CD4-positive, alpha-beta T cell treated with Interleukin-2 at 100 ng/mL for 4 hours (primary cell): ENCODE measurements around the gene CARD14.
A peak's percentile ranks its signal among the peaks of the same experiment; 100 is the strongest.

ENCODE experiments used
- DNase-seq: peaks from one replicate; pipeline ENCODE4 v3.0.0-alpha.2; 2020; ENCODE audit warnings: low spot score

CARD14 gene

DNA sequence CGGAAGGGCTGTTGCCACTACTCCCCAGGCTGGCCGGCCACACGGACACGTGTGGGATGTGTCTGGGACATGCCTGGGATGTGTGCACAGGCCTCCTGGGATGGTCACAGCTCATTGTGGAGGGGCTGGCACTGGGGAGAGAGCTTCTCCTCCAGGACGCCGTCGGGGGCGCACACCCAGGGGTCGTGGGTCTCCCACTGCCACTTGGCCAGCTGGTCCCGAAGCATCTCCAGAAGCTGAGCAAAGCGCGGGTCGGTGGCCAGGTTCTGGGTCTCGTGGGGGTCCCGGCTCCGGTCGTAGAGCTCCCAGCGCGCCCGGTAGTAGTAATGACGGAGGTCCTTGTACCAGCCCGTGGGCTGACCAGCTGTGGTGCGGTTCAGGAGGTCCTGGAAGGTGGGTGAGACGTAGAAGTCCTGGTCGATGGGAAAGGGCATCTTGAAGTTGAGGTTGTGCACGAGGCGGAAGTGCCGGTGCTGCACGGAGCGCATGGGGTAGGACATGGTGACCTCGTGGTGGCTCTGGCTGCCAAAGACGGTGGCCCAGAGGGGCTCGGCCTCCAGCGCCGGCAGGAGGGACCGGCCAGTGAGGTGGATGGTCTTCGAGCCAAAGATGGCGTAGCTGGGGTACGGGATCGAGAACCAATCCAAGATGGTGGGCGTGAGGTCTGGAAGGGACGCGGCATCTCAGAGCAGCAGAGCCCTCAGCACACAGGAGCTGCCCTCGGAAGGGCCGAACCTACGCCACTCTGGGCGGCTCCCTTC lies 40.7 kb downstream of the CARD14 start:
- DNase-seq = no peak

DNA sequence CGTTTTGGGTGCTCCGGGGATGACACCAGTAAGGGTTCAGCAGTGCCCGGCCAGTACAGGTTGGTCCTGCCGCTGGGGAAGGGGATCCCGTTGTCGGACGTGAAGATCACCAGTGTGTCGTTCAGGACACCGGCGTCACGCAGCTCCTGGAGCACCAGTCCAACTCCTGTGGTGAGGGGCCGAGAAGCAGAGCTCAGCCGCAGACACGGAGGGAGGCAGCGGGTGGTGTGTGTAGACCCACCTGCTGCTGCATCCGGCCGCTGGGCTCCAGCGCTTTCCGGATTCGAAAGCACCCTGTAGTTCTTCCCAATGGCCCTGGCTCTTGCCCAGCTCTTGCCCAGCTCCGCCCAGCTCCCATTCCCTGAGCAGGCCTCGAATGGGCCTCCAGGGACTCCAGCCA lies 42.3 kb downstream of the CARD14 start:
- DNase-seq = no peak

DNA sequence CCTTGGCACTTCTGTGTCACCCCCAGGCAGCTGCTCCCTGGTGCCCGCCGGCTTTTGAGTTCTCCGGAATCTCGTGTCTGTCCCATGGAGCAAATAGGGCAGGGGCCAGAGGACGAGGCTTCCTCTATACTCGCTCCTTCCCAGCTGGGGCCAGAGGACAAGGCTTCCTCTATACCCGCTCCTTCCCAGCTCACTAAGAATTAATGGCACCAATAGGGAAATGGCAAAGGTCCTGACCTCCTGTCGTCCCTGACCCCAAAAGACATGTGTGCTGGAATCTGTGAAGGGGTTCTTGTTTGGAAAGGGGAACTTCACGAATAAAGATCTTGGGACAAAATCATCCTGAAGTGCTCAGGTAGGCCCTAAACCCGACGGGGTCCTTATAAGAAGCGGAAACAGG lies 42.7 kb downstream of the CARD14 start:
- no peak for DNase-seq

DNA sequence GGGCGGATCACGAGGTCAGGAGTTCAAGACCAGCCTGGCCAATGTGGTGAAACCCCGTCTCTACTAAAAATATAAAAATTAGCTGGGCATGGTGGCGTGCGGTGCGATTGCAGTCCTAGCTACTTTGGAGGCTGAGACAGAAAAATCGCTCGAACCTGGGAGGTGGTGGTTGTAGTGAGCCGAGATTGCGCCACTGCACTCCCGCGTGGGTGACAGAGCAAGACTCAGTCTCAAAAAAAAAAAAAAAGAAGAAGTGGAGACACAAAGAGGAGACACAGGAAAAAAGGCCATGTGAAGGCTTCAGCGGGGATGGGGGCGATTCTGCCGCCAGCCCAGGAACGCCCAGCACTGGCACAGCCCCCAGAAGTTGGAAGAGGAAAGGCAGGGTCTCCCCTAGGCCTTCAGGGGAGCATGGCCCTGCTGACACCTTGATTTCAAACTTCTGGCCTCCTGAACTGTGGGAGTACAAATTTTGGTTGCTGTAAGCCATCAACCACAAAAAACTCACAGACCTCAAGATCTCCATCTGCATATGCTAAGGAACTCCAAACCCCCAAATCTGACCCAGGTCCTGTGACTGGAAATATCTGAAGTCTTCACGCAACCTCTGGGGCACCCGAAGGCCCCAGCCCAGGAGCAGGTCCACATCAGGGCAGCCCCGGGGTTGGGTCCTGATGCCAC lies 43.3 kb downstream of the CARD14 start:
- DNase-seq = no peak

DNA sequence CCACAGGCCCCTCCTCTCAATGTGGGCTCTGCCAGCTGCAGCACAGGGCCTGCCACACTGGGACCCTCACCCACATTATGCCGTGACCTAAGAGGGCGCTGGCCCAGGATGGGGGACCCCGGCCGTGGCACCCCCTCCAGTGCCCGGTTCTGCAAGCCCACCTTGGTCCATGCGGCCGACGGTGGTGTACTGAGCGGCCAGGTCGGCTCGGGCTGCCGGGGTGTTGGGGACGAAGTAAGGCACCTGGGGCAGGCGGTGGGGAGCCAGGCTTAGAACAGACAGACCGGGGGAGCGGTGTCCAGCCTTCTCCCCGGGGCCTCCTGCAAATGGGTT lies 43.8 kb downstream of the CARD14 start:
- DNase-seq = no peak

DNA sequence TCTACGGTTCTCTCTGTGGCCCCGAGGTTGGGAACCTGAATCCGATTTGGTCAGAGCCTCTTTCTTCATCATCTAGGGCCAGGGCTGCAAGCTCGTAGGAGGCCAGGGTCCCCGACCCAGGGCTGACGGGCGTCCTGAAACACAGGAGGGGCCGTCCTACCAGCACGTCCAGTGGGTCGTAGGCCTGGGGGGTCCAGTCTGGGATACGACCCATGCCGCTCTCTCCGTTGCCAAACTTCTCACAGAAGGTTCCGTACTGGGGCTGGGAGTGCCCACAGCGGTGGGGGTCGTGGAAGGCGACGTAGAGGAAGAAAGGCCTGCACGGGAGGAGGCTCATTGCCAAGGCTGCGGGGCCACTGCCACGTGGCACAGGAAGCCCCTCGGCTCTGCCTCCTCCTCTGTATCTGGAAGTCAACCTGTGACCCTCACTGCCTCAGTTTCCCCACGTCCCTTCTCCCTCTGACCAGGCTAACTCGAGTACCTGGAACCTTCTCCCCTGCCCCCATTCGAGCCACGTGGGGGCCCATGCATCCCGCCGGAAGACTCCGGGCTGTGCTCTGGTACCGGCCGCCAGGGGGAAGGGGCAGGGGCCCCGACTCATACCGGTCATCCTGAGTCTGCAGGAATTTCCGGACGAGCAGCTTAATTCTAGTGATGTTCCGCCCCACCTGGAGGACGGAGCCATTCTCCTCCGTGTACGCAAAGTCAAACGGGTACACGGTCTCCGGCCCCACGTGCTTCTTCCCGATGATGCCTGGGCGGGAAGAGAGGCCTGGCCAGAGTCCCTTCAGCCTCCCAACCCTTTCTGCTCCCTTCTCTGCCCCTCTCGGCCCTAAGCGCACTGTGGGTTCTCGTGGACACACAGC lies 44.4 kb downstream of the CARD14 start:
- DNase-seq = no peak

DNA sequence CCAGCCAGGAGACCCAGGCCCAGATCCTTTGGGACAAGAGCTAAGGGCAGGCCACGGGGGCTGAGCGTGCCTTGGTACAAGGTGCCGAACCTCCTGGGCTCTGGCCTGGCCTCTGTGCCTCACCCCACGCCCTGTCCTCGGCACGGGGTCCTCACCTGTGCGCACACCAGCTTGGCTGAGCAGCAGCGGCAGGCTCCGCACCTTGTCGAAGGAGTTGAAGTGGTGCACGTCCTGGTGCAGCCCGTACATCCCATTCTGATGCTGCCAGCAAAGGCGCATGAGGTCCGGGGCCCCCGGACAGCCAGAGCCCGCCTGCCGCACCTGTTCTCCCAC lies 45.0 kb downstream of the CARD14 start:
- DNase-seq = no peak

DNA sequence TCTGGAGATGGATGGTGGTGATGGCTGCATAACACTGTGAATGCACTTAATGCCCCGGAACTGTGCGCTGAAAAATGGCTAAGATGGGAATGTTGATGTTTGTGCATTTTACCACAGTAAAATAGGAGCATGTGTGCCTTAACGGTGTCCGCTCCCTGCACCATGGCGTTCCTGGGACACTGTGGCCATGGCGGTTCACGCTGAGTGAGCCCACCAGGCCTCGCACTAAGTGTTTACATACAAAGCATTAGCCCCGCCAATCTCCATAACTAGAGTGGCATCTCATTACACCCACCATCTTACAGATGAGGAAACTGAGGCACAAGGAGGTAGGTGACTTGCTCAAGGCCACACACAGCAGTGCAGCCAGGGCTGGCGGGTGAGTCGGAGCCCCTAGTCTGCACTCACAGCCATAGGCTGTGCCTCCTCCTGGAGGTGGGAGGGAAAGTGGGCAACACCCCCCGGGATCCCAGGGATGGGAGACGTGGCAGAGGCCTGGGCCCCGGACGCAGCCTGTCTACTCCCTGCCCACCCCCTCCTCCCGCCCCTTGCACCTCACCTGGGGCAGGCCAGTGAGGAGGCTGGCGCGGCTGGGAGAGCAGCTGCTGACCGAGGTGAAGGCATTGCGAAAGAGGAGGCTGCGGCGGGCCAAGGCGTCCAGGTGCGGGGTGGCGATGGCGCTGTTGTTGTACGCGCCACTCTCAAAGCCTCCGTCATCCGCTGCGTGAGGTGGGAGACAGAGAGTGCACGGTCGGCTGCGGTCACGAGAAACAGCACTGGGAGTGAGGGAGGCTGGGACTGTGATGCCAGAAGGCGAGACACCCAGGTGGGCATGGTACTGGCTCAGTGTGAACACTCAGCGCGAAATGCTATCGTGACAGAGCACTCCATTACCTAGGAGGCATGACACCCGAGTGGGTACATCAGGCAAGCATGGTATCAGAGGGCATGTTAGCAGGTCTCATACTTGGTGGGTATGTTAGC lies 46.9 kb downstream of the CARD14 start:
- no peak for DNase-seq

DNA sequence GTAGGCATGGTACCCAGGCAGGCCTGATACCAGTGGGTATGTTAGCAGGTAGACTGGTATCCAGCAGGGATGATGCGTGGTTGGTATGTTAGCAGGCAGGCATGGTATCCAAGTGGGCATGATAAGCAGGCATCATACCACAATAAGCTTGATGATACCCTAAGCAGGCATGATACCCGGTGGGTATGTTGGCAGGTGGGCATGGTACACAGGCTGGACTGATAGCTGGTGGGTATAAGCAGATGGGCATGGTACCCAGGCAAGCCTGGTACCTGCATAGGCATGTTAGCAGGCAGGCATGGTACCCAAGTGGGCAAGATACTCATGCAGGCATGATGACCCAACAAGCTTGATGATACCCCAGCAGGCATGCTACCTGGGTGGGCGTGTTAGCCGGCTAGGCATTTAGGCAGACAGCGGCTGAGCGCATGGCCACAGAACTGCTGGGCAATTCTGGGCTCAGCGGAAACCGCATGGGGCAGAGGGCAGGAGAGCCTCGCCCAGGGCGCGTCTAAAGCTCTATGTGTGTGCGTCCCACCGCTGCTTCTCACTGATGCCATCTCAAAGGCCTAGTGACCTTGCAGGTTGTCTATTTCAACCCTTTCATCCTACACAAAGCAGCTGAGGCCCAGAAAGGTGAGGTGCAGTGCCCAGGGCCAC lies 48.0 kb downstream of the CARD14 start:
- no peak for DNase-seq

DNA sequence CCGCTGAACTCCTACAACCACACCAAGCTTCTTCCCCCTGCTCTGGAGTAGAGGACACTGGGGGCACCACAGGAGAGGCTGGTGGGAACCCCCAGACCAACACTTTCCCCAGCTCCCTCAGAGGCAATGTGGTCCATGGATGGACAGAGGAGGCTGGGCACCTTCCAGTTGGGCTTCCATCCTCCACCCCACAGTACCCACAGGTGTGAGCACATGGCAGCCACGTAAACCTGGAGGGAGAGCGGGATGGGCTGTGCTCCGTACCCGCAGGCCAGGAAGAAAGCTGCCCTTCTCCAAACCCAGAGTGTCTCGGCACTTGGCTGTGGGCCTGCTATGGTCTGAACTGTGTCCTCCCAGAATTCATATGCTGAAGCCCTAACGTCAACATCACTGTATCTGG lies 48.6 kb downstream of the CARD14 start:
- no peak for DNase-seq

DNA sequence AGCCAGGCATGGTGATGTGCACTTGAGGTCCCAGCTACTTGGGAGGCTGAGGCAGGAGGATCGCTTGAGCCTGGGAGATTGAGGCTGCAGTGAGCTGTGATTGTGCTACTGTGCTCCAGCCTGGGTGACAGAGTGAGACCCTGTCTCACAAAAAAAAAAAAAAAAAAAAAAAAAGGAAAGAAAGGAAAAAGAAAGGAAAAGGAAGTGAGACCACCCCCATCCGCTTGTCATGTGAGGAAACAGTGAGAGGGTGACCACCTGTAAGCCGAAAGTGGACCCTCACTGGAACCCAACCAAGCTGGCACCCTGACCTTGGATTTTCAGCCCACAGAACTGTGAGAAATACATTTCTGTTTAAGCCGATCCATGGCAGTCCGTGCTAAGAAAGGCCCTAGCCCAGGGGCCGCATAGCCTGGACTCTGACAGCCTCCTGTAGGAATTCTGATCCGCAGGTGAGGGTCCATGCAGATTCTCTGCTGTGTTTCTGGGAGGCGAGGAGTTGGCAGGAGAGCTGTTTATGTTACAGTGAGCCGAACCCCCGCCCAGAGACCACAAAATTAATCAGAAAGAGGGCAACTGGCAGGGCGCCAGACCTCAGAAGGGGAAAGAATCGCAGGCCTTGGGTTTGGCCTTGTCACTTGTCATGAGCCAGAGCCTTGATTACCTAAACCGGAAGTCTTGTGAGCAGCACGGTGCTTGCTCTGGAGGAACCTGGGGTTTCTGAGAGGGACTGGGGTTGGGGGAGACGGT lies 49.4 kb downstream of the CARD14 start:
- peak; percentile 96 for DNase-seq

DNA sequence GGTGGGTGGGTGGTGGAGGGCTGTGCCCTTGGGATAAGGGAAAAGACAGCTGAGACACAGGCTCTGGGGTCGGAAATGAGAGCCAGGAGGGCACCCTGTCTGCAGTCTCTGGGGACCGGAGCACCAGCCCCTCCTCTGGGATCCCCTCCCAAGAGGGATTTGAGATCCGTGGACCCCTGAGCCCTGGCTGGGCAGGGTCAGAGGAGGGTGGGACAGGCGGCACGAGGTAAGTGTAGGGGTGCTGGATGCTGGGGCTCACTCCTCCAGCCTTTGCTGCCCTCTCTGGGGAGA lies 49.9 kb downstream of the CARD14 start:
- no peak for DNase-seq

DNA sequence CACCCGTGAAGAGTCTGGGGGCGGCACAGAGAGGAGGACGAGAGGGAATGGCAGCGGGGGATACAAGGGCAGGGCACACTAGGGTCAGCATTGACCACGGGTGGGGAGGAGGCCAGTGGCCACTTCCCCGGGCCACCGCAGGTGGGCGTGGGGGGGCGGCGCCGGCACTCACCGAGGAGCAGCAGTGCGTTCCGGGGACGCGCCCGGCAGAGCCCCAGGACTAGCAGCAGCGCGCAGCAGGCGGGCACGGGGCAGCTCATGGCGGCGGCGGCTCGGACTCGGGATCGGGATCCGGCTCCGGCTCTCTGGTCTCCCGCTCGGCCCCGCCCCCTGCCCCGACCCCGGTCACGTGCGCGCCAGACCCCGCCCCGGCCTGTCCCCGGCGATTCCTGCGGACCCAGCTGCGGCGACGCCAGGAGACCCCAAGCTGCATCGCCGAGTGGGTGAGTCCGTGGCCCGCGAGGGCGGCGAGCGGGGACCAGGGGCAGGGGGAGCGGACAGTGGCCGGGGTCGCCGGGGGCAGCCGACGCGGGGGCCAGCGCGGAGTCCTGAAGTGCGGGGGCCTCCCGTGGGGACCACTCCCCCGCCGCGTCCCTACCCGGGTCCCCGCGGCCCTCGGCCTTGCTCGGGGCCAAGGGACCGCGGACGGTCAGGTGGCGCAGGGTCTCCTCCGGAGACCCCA lies 50.4 kb downstream of the CARD14 start, which contains the start of the genes SGSH and SLC26A11:
SGSH (minus strand) TSS at position 280 of the 682 bp plus-strand sequence; CDS start at position 260, 20 bp downstream.
SLC26A11 (plus strand) TSS at position 374 of the 682 bp plus-strand sequence. CDS start 1,134 bp downstream, outside the sequence.
- DNase-seq = peak; percentile 54

DNA sequence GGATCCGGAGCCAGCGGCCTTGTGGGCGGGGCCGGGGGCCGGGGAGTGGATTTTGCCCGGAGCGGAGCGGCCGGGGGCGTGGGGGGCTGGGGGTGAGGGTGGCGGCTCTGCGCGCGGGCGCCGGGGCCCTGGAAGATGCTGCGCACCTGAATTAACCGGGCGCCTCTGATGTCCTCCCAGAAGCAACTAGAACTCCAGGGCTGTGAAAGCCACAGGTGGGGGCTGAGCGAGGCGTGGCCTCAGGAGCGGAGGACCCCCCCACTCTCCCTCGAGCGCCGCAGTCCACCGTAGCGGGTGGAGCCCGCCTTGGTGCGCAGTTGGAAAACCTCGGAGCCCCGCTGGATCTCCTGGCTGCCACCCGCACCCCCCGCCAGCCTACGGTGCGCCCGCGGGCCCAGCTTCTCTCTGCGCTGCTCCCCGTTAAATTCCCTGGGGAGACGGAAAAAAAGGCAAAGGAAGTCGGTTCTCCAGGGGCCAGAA lies 50.9 kb downstream of the CARD14 start:
- no peak for DNase-seq

DNA sequence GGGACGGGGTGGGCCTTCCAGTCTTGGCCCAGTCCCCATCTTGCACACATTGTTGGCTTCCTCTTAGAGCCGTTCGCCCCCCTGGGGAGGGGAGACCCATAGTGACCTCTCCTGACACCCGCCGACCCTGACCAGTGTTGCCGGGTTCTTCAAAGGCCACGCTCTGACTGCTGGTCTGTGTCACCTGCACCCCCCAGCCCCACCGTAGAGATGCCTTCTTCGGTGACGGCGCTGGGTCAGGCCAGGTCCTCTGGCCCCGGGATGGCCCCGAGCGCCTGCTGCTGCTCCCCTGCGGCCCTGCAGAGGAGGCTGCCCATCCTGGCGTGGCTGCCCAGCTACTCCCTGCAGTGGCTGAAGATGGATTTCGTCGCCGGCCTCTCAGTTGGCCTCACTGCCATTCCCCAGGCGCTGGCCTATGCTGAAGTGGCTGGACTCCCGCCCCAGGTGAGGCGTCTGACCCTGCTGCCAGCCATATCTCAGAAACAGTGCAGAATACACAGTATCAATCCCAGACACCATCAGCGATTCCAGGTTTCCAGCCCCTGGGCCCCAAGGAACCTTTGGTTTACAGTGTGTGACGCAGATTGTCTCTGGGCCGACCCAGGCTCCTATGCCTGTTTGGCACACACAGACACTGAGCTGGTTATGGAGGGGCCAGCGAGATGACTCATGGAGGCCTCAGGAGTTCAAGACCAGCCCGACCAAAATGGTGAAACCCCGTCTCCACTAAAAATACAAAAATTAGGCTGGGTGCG lies 51.7 kb downstream of the CARD14 start:
- DNase-seq = no peak

DNA sequence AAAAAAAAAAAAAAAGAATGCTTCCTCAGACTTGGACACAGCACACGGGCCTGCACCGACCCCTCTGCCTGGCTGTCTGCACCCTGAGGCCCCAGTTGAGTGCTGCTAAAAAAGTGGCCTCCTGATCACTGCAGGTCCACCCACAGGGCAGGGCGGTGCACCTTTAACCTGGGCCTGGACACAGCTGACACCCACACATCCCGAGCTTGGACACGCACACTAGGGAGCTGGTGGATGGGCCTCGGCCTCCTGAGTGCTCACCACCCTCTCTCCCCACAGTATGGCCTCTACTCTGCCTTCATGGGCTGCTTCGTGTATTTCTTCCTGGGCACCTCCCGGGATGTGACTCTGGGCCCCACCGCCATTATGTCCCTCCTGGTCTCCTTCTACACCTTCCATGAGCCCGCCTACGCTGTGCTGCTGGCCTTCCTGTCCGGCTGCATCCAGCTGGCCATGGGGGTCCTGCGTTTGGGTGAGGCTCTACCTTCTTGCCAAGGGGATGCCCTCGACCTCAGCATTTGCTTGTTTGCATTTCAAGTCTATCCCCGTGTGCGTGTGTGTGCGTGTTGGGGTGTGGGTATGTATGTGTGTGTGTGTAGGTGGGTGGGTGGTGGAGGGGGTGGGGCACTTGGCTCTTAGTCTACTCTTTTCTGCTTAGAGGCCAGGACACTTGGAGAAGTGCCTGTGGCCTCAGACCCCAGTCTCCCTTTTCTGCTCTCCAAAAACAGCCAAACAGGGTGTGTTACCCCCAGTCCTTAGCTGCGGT lies 52.7 kb downstream of the CARD14 start:
- DNase-seq = no peak

DNA sequence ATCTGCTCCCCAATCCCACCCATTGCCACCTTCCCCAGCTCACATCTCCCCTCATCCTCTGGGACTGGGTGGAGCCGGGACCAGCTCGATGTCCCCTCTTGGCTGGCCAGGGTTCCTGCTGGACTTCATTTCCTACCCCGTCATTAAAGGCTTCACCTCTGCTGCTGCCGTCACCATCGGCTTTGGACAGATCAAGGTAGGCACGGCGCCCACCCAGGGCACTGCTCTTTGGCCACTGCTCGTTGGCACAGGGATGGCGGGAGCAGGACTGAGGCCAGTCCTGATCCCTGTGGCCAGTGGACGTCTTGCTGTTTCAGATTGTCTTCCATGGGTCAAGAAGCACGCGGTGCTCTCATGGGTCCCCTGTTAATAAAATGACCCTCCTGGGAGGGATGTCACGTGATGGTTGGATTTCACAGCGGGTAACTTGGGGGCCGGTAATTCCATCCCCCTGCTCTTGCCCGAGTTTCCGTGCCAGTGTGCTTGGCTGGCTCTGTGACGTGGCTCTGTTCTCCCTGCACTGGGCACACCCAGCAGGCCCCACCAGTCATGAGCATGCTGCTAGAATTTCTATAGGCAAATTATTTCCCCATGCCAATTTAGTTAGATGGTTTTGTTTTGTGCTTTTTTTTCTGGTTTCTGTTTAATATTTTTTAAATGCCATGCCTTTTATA lies 53.4 kb downstream of the CARD14 start:
- DNase-seq = no peak
